ENCODE results near the gene USP48.

DNA sequence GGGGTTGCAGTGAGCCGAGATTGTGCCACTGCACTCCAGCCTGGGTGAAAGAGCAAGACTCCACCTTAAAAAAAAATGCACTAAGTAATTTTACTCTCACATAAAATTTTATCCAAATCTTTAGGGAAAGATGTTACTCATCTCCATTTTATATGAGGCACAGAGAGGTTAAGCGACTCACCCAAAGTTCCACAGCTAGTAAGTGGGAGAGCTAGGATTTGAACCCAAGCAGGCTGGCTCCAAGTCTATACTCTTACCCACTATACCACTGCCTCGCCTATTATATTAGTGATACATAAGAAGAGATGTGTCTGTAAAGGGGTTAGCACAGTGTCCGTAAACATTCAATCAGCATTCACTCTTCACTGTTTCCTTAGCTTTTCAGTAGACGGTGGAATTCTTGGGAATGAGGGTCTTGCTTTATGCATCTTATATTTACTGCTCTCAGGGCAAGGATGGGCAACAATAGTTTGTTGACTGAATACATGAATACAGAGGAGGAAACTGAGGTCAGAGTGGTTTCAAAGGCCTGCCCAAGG, 44.3 kb upstream of the USP48 start:
- TF ChIP-seq, protein P1, sequence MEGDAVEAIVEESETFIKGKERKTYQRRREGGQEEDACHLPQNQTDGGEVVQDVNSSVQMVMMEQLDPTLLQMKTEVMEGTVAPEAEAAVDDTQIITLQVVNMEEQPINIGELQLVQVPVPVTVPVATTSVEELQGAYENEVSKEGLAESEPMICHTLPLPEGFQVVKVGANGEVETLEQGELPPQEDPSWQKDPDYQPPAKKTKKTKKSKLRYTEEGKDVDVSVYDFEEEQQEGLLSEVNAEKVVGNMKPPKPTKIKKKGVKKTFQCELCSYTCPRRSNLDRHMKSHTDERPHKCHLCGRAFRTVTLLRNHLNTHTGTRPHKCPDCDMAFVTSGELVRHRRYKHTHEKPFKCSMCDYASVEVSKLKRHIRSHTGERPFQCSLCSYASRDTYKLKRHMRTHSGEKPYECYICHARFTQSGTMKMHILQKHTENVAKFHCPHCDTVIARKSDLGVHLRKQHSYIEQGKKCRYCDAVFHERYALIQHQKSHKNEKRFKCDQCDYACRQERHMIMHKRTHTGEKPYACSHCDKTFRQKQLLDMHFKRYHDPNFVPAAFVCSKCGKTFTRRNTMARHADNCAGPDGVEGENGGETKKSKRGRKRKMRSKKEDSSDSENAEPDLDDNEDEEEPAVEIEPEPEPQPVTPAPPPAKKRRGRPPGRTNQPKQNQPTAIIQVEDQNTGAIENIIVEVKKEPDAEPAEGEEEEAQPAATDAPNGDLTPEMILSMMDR (IDR thresholded peaks at IDR 0.05), result no peak
- no peak for TF ChIP-seq POLR2A (IDR thresholded peaks at IDR 0.05)

Measured in Peyer's patch (tissue), 4 donors.